ENCODE results near the gene PAX7.

Gene PAX7

GRCh38 chr1:18654599-18654998 lies 24.0 kb downstream of the PAX7 start:
- no peak for TF ChIP-seq YY1 (IDR thresholded peaks at IDR 0.05; ENCODE audit: insufficient read depth, insufficient read length)
- no peak for TF ChIP-seq SUZ12 (IDR thresholded peaks at IDR 0.05; ENCODE audit: extremely low read depth, insufficient read depth, insufficient read length)
- TF ChIP-seq ZNF274 (IDR thresholded peaks at IDR 0.05; ENCODE audit: low read depth, low read length) = no peak
- Histone ChIP-seq H3K9ac (ENCODE audit: insufficient read length, low read depth) (no peak overlapping the region), H3K36me3 (ENCODE audit: insufficient read depth, insufficient read length, low read length) (no peaks in the 10 kb centered on the region), H3K4me3 (ENCODE audit: insufficient read length, low read depth) (no peak overlapping the region), H3K4me1 (ENCODE audit: insufficient read depth, insufficient read length) (peaks cover 22% of the 10 kb centered on the region), H3K9me3 (ENCODE audit: insufficient read depth, low read length) (no peaks in the 10 kb centered on the region), H3K27me3 (ENCODE audit: insufficient read depth, insufficient read length) (peaks cover 87% of the 10 kb centered on the region)
- no peak for DNase-seq (ENCODE audit: low read depth, low spot score)

DNA sequence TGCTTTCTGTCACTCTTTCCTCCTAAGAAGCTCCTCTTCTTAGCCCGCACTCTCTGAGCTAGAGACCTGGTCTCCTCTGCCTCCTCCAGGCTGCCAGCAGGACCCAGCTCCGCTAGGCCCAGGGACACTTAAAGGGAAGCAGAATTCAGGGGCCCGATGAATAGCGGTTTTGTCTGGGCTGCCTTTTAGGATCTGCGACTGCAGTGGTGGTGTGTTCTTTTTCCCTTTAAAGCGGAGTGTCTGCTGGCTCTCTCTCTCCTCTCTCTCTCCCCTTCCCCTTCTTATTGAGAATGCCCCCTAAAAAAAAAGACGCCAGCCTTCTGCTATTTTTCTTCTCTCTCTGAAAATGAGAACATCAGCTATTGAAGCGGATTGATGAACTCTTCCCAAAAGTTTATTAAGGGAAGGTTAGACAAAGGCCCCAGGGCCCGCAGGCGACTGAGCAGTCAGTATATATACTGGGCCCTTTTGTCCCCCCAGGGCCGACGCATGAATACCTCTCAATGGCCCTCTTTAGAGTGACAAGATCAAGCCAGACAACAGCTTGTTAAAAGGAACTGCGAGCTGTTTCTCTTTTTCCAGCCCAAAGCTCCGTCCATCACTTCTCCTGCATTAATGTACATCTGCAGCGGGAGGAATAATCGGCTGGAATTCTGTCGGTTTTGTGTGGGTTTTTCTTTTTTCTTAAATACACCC lies 27.0 kb downstream of the PAX7 start:
- Histone ChIP-seq H3K9ac (ENCODE audit: insufficient read length, low read depth) (no peak overlapping the region), H3K4me1 (ENCODE audit: insufficient read depth, insufficient read length) (peaks cover 21% of the 10 kb centered on the region), H3K4me3 (ENCODE audit: insufficient read length, low read depth) (no peak overlapping the region), H3K9me3 (ENCODE audit: insufficient read depth, low read length) (no peaks in the 10 kb centered on the region), H3K27me3 (ENCODE audit: insufficient read depth, insufficient read length) (peaks cover 68% of the 10 kb centered on the region), H3K36me3 (ENCODE audit: insufficient read depth, insufficient read length, low read length) (no peaks in the 10 kb centered on the region)
- DNase-seq (ENCODE audit: low read depth, low spot score) = no peak
- TF ChIP-seq ZNF274 (IDR thresholded peaks at IDR 0.05; ENCODE audit: low read depth, low read length) (no peak), SUZ12 (IDR thresholded peaks at IDR 0.05; ENCODE audit: extremely low read depth, insufficient read depth, insufficient read length) (no peak), YY1 (IDR thresholded peaks at IDR 0.05; ENCODE audit: insufficient read depth, insufficient read length) (no peak)

- H3K4me1 ChIP-seq (ENCODE audit: insufficient read depth, insufficient read length) = peaks cover 15% of the 10 kb centered on the region
Measured at GRCh38 chr1:18658831-18659230, 28.2 kb downstream of the PAX7 start.

GRCh38 chr1:18661404-18662285 lies 31.0 kb downstream of the PAX7 start:
- Histone ChIP-seq H3K4me1 (ENCODE audit: insufficient read depth, insufficient read length) (peaks cover 10% of the 10 kb centered on the region), H3K9ac (ENCODE audit: insufficient read length, low read depth) (no peak overlapping the region), H3K36me3 (ENCODE audit: insufficient read depth, insufficient read length, low read length) (no peaks in the 10 kb centered on the region), H3K4me3 (ENCODE audit: insufficient read length, low read depth) (no peak overlapping the region), H3K9me3 (ENCODE audit: insufficient read depth, low read length) (no peaks in the 10 kb centered on the region), H3K27me3 (ENCODE audit: insufficient read depth, insufficient read length) (peaks cover 43% of the 10 kb centered on the region)
- TF ChIP-seq SUZ12 (IDR thresholded peaks at IDR 0.05; ENCODE audit: extremely low read depth, insufficient read depth, insufficient read length) = no peak
- TF ChIP-seq ZNF274 (IDR thresholded peaks at IDR 0.05; ENCODE audit: low read depth, low read length) = no peak
- no peak for TF ChIP-seq YY1 (IDR thresholded peaks at IDR 0.05; ENCODE audit: insufficient read depth, insufficient read length)
- no peak for DNase-seq (ENCODE audit: low read depth, low spot score)

More at GRCh38 chr1:18658831-18659230, 28.2 kb downstream of the PAX7 start:
- Histone ChIP-seq H3K36me3 (ENCODE audit: insufficient read depth, insufficient read length, low read length) (no peaks in the 10 kb centered on the region), H3K27me3 (ENCODE audit: insufficient read depth, insufficient read length) (peaks cover 59% of the 10 kb centered on the region), H3K9ac (ENCODE audit: insufficient read length, low read depth) (no peak overlapping the region), H3K9me3 (ENCODE audit: insufficient read depth, low read length) (no peaks in the 10 kb centered on the region), H3K4me3 (ENCODE audit: insufficient read length, low read depth) (no peak overlapping the region)
- no peak for DNase-seq (ENCODE audit: low read depth, low spot score)
- TF ChIP-seq YY1 (IDR thresholded peaks at IDR 0.05; ENCODE audit: insufficient read depth, insufficient read length) (no peak), ZNF274 (IDR thresholded peaks at IDR 0.05; ENCODE audit: low read depth, low read length) (no peak), SUZ12 (IDR thresholded peaks at IDR 0.05; ENCODE audit: extremely low read depth, insufficient read depth, insufficient read length) (no peak)

DNA sequence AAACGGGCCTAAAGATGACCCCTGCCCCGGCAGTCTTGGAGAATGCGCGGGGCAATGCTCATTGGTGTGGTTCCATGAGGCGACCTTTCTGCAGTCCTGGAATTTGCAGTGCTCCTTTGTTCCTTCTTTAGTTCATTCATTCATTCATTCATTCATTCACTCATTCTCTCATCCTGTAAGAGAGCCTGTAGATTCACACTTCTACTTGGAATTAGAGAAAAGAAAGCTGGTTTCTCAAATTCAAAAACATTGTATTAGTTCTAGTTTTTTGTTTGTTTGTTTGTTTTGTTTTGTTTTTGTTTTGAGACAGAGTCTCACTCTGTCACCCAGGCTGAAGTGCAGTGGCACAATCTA lies 31.6 kb downstream of the PAX7 start:
- H3K9me3 ChIP-seq (ENCODE audit: insufficient read depth, low read length) = no peaks in the 10 kb centered on the region
- TF ChIP-seq YY1 (IDR thresholded peaks at IDR 0.05; ENCODE audit: insufficient read depth, insufficient read length) (no peak), SUZ12 (IDR thresholded peaks at IDR 0.05; ENCODE audit: extremely low read depth, insufficient read depth, insufficient read length) (no peak), ZNF274 (IDR thresholded peaks at IDR 0.05; ENCODE audit: low read depth, low read length) (no peak)
- no peak overlapping the region for H3K4me3 ChIP-seq (ENCODE audit: insufficient read length, low read depth)
- H3K9ac ChIP-seq (ENCODE audit: insufficient read length, low read depth) = no peak overlapping the region
- peaks cover 6% of the 10 kb centered on the region for H3K4me1 ChIP-seq (ENCODE audit: insufficient read depth, insufficient read length)
- no peak for DNase-seq (ENCODE audit: low read depth, low spot score)
- H3K27me3 ChIP-seq (ENCODE audit: insufficient read depth, insufficient read length) = peaks cover 37% of the 10 kb centered on the region
- no peaks in the 10 kb centered on the region for H3K36me3 ChIP-seq (ENCODE audit: insufficient read depth, insufficient read length, low read length)

DNA sequence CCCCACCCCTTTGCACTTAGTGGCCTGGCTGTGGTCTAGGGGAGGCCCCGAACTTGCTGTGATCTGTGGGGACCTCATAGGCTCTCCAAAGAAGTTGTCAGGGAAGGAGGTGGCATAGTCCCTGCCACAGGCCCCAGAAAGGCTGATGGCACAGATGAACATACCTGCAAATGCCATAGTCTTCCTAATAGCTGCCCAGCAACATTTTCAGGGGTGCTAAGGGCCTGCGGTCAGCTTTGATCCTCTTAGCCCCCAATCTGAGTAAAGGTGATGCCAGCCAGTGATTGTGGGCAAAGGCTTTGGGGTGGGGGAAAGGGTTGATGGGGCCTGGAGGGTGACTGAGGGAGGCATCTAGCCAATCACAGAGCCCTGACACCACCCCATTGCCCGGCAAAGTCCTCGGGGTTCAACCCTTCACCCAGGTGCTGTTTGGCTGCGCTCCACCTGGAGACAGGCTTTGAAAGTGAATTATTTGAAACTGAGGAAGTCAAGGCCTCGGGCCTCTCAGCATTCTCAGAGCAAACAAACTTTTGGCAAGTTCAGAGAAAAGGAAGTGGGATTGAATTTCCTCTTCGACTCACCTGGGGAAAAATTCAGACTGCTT lies 35.8 kb downstream of the PAX7 start:
- DNase-seq (ENCODE audit: low read depth, low spot score) = no peak
- Histone ChIP-seq H3K27me3 (ENCODE audit: insufficient read depth, insufficient read length) (peaks cover 14% of the 10 kb centered on the region), H3K4me3 (ENCODE audit: insufficient read length, low read depth) (no peak overlapping the region), H3K9ac (ENCODE audit: insufficient read length, low read depth) (no peak overlapping the region), H3K36me3 (ENCODE audit: insufficient read depth, insufficient read length, low read length) (no peaks in the 10 kb centered on the region), H3K9me3 (ENCODE audit: insufficient read depth, low read length) (no peaks in the 10 kb centered on the region), H3K4me1 (ENCODE audit: insufficient read depth, insufficient read length) (peaks cover 9% of the 10 kb centered on the region)
- TF ChIP-seq YY1 (IDR thresholded peaks at IDR 0.05; ENCODE audit: insufficient read depth, insufficient read length) (no peak), ZNF274 (IDR thresholded peaks at IDR 0.05; ENCODE audit: low read depth, low read length) (no peak), SUZ12 (IDR thresholded peaks at IDR 0.05; ENCODE audit: extremely low read depth, insufficient read depth, insufficient read length) (no peak)

DNA sequence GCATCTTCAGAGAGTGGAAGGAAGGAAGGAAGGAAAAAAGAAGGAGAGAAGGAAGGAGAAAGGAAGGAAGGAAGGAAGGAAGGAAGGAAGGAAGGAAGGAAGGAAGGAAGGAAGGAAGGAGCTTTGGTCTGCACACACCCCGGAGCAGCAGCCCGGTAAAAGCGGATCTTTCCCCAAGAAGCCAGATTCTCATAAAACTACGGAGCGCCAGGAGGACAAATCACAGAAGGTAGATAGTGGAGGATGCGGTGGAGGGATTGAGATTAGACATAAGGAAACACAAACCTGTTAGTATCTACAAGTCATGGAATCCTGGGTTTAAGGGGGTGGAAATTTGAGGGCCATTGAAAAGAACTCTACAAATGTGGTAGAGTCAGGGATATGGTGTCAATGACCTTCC lies 36.7 kb downstream of the PAX7 start:
- TF ChIP-seq ZNF274 (IDR thresholded peaks at IDR 0.05; ENCODE audit: low read depth, low read length) (no peak), YY1 (IDR thresholded peaks at IDR 0.05; ENCODE audit: insufficient read depth, insufficient read length) (no peak), SUZ12 (IDR thresholded peaks at IDR 0.05; ENCODE audit: extremely low read depth, insufficient read depth, insufficient read length) (no peak)
- Histone ChIP-seq H3K36me3 (ENCODE audit: insufficient read depth, insufficient read length, low read length) (no peaks in the 10 kb centered on the region), H3K27me3 (ENCODE audit: insufficient read depth, insufficient read length) (peaks cover 14% of the 10 kb centered on the region), H3K4me1 (ENCODE audit: insufficient read depth, insufficient read length) (peaks cover 5% of the 10 kb centered on the region), H3K4me3 (ENCODE audit: insufficient read length, low read depth) (no peak overlapping the region), H3K9ac (ENCODE audit: insufficient read length, low read depth) (no peak overlapping the region), H3K9me3 (ENCODE audit: insufficient read depth, low read length) (no peaks in the 10 kb centered on the region)
- DNase-seq (ENCODE audit: low read depth, low spot score) = no peak
